Measurements from ENCODE around the gene P3R3URF.

The P3R3URF gene

DNA sequence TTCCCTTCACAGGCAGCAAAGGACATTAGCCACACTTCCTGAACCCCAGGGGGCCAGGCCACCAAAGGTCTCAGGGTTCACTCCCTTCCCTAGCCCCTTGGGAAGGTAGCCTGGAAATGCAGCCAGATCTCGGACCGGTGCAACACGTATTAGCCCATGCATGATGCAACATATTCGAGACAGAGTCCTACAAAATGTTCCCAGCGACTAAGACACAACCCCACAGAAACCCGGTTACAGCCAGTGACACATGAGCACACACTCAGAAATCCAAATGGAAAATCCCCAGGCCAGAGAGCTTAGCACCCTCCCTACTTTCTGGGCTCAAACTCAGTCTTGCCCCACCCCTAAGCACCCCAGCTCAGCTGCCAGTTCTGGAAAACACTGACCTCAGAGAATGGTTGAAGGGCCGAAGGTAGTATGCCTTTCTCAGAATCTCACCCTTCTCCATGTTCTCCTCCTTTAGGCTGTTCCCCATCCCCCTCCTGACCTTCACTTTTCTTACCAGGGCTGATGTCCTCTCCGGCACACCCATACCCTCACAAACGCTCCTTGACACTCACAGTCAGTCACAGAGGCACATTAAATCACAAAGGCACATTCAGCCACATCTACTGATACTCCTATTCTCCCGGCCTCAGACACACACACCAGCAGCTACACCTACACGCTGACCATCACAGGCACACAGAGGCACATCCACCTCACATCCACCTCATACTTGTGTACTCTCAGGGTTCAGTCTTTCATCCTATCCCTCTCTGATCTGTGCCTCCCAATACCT lies 1.6 kb downstream of the P3R3URF start, which contains the start of gene TSPAN1:
TSS of gene TSPAN1 (plus strand) at position 640 of the 784 bp plus-strand sequence. CDS start 6,021 bp downstream, outside the sequence.
- TF ChIP-seq, protein P1, sequence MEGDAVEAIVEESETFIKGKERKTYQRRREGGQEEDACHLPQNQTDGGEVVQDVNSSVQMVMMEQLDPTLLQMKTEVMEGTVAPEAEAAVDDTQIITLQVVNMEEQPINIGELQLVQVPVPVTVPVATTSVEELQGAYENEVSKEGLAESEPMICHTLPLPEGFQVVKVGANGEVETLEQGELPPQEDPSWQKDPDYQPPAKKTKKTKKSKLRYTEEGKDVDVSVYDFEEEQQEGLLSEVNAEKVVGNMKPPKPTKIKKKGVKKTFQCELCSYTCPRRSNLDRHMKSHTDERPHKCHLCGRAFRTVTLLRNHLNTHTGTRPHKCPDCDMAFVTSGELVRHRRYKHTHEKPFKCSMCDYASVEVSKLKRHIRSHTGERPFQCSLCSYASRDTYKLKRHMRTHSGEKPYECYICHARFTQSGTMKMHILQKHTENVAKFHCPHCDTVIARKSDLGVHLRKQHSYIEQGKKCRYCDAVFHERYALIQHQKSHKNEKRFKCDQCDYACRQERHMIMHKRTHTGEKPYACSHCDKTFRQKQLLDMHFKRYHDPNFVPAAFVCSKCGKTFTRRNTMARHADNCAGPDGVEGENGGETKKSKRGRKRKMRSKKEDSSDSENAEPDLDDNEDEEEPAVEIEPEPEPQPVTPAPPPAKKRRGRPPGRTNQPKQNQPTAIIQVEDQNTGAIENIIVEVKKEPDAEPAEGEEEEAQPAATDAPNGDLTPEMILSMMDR (IDR thresholded peaks at IDR 0.05; ENCODE audit: extremely low read depth, insufficient read depth, missing control alignments): no peak
- no peak for DNase-seq (ENCODE audit: low spot score)
- in situ Hi-C loops (cut with MboI; ENCODE audit: low pct_unique_long_range_greater_than_20kb, low sequenced_read_pairs, unreplicated experiment): loop anchor here (5.0 kb wide), 1 partner anchor 137 kb away; no protein-coding TSS in a partner anchor

DNA sequence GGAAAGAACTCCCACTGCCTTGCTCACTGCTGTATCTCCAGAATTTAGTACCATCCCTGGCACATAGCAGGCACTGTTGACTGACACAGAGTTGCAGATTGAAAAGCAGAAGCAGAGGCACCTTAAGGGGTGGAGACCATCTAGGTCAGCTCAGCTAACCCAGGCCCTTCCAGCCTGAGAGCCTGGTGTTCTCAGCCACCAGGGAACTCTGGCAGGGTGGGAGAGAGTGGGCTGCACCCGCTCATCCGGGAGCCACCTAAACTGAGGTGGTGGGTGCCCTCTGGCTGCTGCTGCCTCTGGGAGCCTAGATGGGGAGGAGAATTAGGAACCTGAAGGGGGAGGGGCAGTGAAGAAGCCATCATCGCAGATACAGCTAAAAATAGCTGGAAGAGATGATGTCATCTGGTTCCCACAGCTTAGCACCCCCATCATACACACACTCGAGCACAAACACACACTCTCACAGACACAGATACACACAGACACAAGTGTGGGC lies 2.9 kb downstream of the P3R3URF start:
- TF ChIP-seq, protein P1 (IDR thresholded peaks at IDR 0.05; ENCODE audit: extremely low read depth, insufficient read depth, missing control alignments): no peak
- in situ Hi-C loops (cut with MboI; ENCODE audit: low pct_unique_long_range_greater_than_20kb, low sequenced_read_pairs, unreplicated experiment): no loop called here
- no peak for DNase-seq (ENCODE audit: low spot score)

DNA sequence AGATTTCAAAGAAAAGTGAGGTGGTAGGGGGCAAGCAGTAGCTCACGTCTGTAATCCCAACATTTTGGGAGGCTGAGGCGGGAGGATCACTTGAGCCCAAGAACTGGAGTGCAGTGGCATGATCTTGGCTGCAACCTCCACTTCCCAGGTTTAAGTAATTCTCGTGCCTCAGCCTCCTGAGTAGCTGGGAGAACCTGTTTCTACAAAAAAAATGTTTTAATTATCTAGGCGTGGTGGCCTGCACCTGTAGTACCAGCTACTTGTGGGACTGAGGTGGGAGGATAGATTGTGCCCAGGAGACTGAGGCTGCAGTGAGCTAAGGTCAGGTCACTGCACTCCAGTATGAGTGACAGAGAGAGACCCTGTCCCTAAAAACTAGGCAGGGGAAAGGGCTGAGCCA lies 4.0 kb downstream of the P3R3URF start:
- TF ChIP-seq, protein P1 (IDR thresholded peaks at IDR 0.05; ENCODE audit: extremely low read depth, insufficient read depth, missing control alignments): no peak
- in situ Hi-C loops (cut with MboI; ENCODE audit: low pct_unique_long_range_greater_than_20kb, low sequenced_read_pairs, unreplicated experiment): no loop called here
- DNase-seq (ENCODE audit: low spot score): no peak

DNA sequence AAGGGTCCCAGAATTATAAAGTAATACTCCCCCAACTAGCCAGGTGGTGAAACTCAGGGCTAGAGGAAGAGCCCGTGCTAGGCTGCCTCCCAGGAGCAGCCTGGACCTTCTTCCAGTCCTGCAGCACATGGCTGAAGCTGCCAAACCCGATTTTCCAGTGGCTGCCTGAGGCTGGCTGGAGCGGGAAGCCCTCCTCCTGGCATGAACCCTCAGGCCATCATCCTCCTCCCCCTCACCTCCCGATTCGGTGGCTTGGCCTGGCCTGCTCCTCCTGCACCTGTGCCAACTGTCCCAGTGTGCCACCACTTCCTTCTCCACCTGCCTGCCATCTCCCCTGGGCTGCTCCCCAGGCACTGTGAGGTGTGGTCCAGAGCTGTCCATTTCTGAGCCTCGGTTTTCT lies 4.4 kb downstream of the P3R3URF start:
- in situ Hi-C loops (cut with MboI; ENCODE audit: low pct_unique_long_range_greater_than_20kb, low sequenced_read_pairs, unreplicated experiment): no loop called here
- TF ChIP-seq, protein P1 (IDR thresholded peaks at IDR 0.05; ENCODE audit: extremely low read depth, insufficient read depth, missing control alignments): no peak
- no peak for DNase-seq (ENCODE audit: low spot score)

DNA sequence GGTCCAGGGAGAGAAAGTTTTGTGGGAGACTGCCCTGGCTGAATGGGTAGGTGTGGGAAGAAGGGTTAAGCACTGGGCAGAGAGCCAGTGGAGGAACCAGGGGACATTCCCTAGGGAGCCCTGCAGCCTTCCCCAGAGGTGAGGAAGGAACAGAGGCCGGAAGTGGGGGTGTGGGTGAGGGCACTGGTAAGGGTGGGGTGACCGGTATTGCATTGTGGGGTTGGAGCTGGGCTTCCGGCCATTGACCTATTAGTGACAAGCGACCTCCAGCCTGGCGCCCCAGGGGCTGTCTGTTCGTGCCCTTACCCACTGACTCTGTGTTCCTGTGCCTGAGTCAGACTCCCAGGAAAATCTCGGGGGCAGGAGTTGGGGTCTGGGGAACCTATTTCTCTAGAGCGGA lies 4.9 kb downstream of the P3R3URF start:
- TF ChIP-seq, protein P1 (IDR thresholded peaks at IDR 0.05; ENCODE audit: extremely low read depth, insufficient read depth, missing control alignments): no peak
- DNase-seq (ENCODE audit: low spot score): no peak
- in situ Hi-C loops (cut with MboI; ENCODE audit: low pct_unique_long_range_greater_than_20kb, low sequenced_read_pairs, unreplicated experiment): no loop called here

DNA sequence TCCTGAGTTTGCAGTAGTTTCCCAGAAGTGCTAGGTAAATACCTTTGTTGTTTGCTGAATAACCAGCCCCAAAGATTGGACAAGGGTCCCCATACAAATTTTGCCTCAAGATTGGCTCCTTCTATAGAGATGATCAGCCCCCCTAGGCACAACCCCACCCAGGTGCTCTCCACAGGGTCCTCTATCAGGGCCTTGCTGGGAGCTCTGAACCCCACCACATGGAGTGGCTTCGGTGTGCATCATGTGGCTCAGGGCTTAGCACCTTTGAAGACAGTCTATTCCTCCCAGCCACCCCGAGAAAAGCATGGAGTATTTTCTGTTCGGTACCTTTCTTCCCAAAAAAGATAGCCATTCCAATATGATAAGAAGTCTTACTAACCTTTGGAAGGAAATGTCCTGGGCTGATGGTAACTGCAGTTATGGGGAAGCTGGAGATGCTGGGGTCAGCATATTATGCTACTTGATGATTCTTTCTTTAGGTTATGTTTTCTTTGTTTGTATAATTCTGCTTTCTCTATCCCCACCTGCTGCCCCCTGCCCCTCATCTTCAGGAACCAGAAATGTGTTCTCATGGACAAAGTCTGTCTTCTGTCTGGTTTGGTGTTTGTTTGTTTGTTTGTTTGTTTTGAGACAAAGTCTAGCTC lies 6.4 kb downstream of the P3R3URF start:
- in situ Hi-C loops (cut with MboI; ENCODE audit: low pct_unique_long_range_greater_than_20kb, low sequenced_read_pairs, unreplicated experiment): no loop called here
- TF ChIP-seq, protein P1 (IDR thresholded peaks at IDR 0.05; ENCODE audit: extremely low read depth, insufficient read depth, missing control alignments): no peak
- DNase-seq (ENCODE audit: low spot score): no peak

Data from GM13977 (cell line).